ENCODE measurements around the gene HOXB4.

HOXB4 gene

GRCh38 chr17:48609033-48609432 is 30.9 kb upstream of the HOXB4 start:
- H3K27ac Mint-ChIP-seq: peak overlapping the region; percentile 21
- H3K4me3 Mint-ChIP-seq: peak overlapping the region; percentile 94

GRCh38 chr17:48608494-48608834 is 30.3 kb upstream of the HOXB4 start:
- Mint-ChIP-seq H3K4me3 (peak overlapping the region; percentile 94), H3K27ac (no peak overlapping the region), H3K36me3 (peaks cover 14% of the 10 kb centered on the region), H3K4me1 (peaks cover 48% of the 10 kb centered on the region), H3K9me3 (no peaks in the 10 kb centered on the region)
- ATAC-seq: no peak
- DNase-seq (ENCODE audit: low spot score in 2 of 2): no peak

More at GRCh38 chr17:48609033-48609432, 30.9 kb upstream of the HOXB4 start:
- ATAC-seq: no peak
- Mint-ChIP-seq H3K9me3 (no peaks in the 10 kb centered on the region), H3K4me1 (peaks cover 48% of the 10 kb centered on the region), H3K36me3 (peaks cover 18% of the 10 kb centered on the region)
- no peak for DNase-seq (ENCODE audit: low spot score in 2 of 2)

- DNase-seq (ENCODE audit: low spot score in 2 of 2) (no peak), ATAC-seq (no peak)
- peaks cover 14% of the 10 kb centered on the region for H3K36me3 Mint-ChIP-seq
- H3K4me1 Mint-ChIP-seq: peaks cover 46% of the 10 kb centered on the region
- no peak overlapping the region for H3K4me3 Mint-ChIP-seq
- H3K27ac Mint-ChIP-seq: no peak overlapping the region
- no peaks in the 10 kb centered on the region for H3K9me3 Mint-ChIP-seq
Observed at GRCh38 chr17:48606892-48607614, 28.9 kb upstream of the HOXB4 start.

- Mint-ChIP-seq H3K9me3 (no peaks in the 10 kb centered on the region), H3K27ac (no peak overlapping the region), H3K36me3 (peaks cover 14% of the 10 kb centered on the region), H3K4me3 (no peak overlapping the region), H3K4me1 (peaks cover 44% of the 10 kb centered on the region)
- ATAC-seq (no peak), DNase-seq (ENCODE audit: low spot score in 2 of 2) (no peak)
Observed at GRCh38 chr17:48605991-48606891, 28.1 kb upstream of the HOXB4 start.

GRCh38 chr17:48605409-48605919 is 27.3 kb upstream of the HOXB4 start:
- Mint-ChIP-seq H3K4me1 (peaks cover 38% of the 10 kb centered on the region), H3K9me3 (no peaks in the 10 kb centered on the region), H3K27ac (no peak overlapping the region), H3K4me3 (no peak overlapping the region), H3K36me3 (peaks cover 8% of the 10 kb centered on the region)
- DNase-seq (ENCODE audit: low spot score in 2 of 2) (no peak), ATAC-seq (no peak)

- Mint-ChIP-seq H3K4me1 (peaks cover 38% of the 10 kb centered on the region), H3K36me3 (peaks cover 8% of the 10 kb centered on the region), H3K4me3 (peak within 1 kb of the TSS; percentile 48), H3K27ac (no peak within 1 kb of the TSS), H3K9me3 (no peaks in the 10 kb centered on the region)
- no peak for DNase-seq (ENCODE audit: low spot score in 2 of 2)
- no peak for ATAC-seq
Observed at GRCh38 chr17:48604770-48605329, 26.7 kb upstream of the HOXB4 start, which contains the start of gene HOXB6. Gene HOXB6, minus strand, starts transcription at chr17:48604986. Its CDS starts 6,836 bp downstream, at chr17:48598150.

- H3K27ac Mint-ChIP-seq: no peak overlapping the region
- H3K4me3 Mint-ChIP-seq: peak overlapping the region; percentile 48
- H3K4me1 Mint-ChIP-seq: peaks cover 38% of the 10 kb centered on the region
- DNase-seq (ENCODE audit: low spot score in 2 of 2): no peak
- no peak for ATAC-seq
- peaks cover 7% of the 10 kb centered on the region for H3K36me3 Mint-ChIP-seq
- no peaks in the 10 kb centered on the region for H3K9me3 Mint-ChIP-seq
Observed at GRCh38 chr17:48603959-48604769, 26.0 kb upstream of the HOXB4 start.

- Mint-ChIP-seq H3K9me3 (no peaks in the 10 kb centered on the region), H3K27ac (no peak overlapping the region), H3K36me3 (no peaks in the 10 kb centered on the region), H3K4me3 (peak overlapping the region; percentile 55), H3K4me1 (peaks cover 49% of the 10 kb centered on the region)
- no peak for ATAC-seq
- no peak for DNase-seq (ENCODE audit: low spot score in 2 of 2)
Observed at GRCh38 chr17:48601539-48602425, 23.6 kb upstream of the HOXB4 start.

- Mint-ChIP-seq H3K4me3 (no peak overlapping the region), H3K9me3 (no peaks in the 10 kb centered on the region), H3K36me3 (no peaks in the 10 kb centered on the region), H3K4me1 (peaks cover 55% of the 10 kb centered on the region), H3K27ac (no peak overlapping the region)
- ATAC-seq (no peak), DNase-seq (ENCODE audit: low spot score in 2 of 2) (no peak)
Observed at GRCh38 chr17:48601207-48601538, 23.0 kb upstream of the HOXB4 start.

- ATAC-seq (no peak), DNase-seq (ENCODE audit: low spot score in 2 of 2) (no peak)
- H3K4me3 Mint-ChIP-seq: no peak overlapping the region
- peaks cover 58% of the 10 kb centered on the region for H3K4me1 Mint-ChIP-seq
- no peak overlapping the region for H3K27ac Mint-ChIP-seq
- no peaks in the 10 kb centered on the region for H3K36me3 Mint-ChIP-seq
- no peaks in the 10 kb centered on the region for H3K9me3 Mint-ChIP-seq
Observed at GRCh38 chr17:48600244-48601098, 22.3 kb upstream of the HOXB4 start.

- Mint-ChIP-seq H3K4me1 (peaks cover 57% of the 10 kb centered on the region), H3K4me3 (peak overlapping the region; percentile 67), H3K27ac (no peak overlapping the region), H3K9me3 (no peaks in the 10 kb centered on the region), H3K36me3 (no peaks in the 10 kb centered on the region)
- ATAC-seq (no peak), DNase-seq (ENCODE audit: low spot score in 2 of 2) (no peak)
Observed at GRCh38 chr17:48599354-48599753, 21.2 kb upstream of the HOXB4 start.

- H3K4me3 Mint-ChIP-seq: peak overlapping the region; percentile 67
- peaks cover 56% of the 10 kb centered on the region for H3K4me1 Mint-ChIP-seq
- no peak overlapping the region for H3K27ac Mint-ChIP-seq
- ATAC-seq (no peak), DNase-seq (ENCODE audit: low spot score in 2 of 2) (no peak)
- no peaks in the 10 kb centered on the region for H3K9me3 Mint-ChIP-seq
- H3K36me3 Mint-ChIP-seq: no peaks in the 10 kb centered on the region
Observed at GRCh38 chr17:48598736-48599135, 20.6 kb upstream of the HOXB4 start.

Measured in stimulated activated effector memory CD8-positive, alpha-beta T cell treated with anti-CD3 and anti-CD28 coated beads, Interleukin-12 subunit alpha, Interleukin-12 subunit beta, amount 100 ng/mL, for 72 hours (primary cell).